ENCODE results near the gene F2R. TPM values are rescaled to one million over a fixed set of nuclear protein-coding genes. Genes with fewer than 3 reads are reported as not detected.

F2R gene
- total and polyA plus RNA-seq, 2 donors (not counting 3 experiments of a cell fraction or from before 2014, with no cell fraction given) = 342 to 599 TPM

- Histone ChIP-seq H3K4me3 (replicated peaks in 1 of 3; ENCODE audit: insufficient read depth in 1 of 3, low read depth in 1 of 3, low read length in 3 of 3) (no peak overlapping the region), H3K4me1 (ENCODE audit: control insufficient read depth, extremely low read depth, insufficient read depth, low read length) (peaks cover 74% of the 10 kb centered on the region), H3K27me3 (ENCODE audit: control insufficient read depth in 2 of 2, insufficient read depth in 2 of 2, low read length in 2 of 2) (no peaks in the 10 kb centered on the region), H3K9me1 (replicated peaks; ENCODE audit: control insufficient read depth, extremely low read depth, insufficient read depth, low read length) (no peaks in the 10 kb centered on the region), H3K4me2 (ENCODE audit: insufficient read depth, low read length) (no peak overlapping the region), H3K9ac (replicated peaks; ENCODE audit: extremely low read depth, insufficient read depth, low read length) (no peak overlapping the region), H3K9me3 (replicated peaks; ENCODE audit: control insufficient read depth, insufficient read depth, low read length) (no peaks in the 10 kb centered on the region), H4K20me1 (replicated peaks; ENCODE audit: control insufficient read depth, extremely low read depth, insufficient read depth, low read length) (no peaks in the 10 kb centered on the region), H3K79me2 (ENCODE audit: control insufficient read depth, insufficient read depth, low read length) (no peaks in the 10 kb centered on the region), H2AFZ (ENCODE audit: low read depth, low read length) (no peak overlapping the region), H3K36me3 (ENCODE audit: control insufficient read depth in 2 of 2, extremely low read depth in 1 of 2, insufficient read depth in 2 of 2, low read length in 2 of 2) (no peaks in the 10 kb centered on the region), H3K27ac (ENCODE audit: insufficient read depth, low read depth, low read length) (no peak overlapping the region)
- intact Hi-C loops (cut with micrococcal nuclease) = no loop called here
- dilution Hi-C loops (cut with MboI; ENCODE audit: extremely low pct_ligation_motif_present, low sequenced_read_pairs) = loop anchor here (25.0 kb wide), 1 partner anchor 118 kb away; the partner anchor contains the start of gene F2RL1
- FAIRE-seq (no peak), DNase-seq (ENCODE audit: low read depth, low spot score) (no peak)
- no peak for TF ChIP-seq MYC (IDR thresholded peaks at IDR 0.05; ENCODE audit: low read depth, low read length)
- no peak for TF ChIP-seq POLR2AphosphoS5 (IDR thresholded peaks at IDR 0.05; ENCODE audit: insufficient read depth, low read depth, low read length)
- no peak for TF ChIP-seq MAX (IDR thresholded peaks at IDR 0.05; ENCODE audit: insufficient read depth, insufficient read length)
- TF ChIP-seq JUN (IDR thresholded peaks at IDR 0.05; ENCODE audit: borderline replicate concordance, insufficient read depth, insufficient read length, low read depth) = no peak
- no peak for TF ChIP-seq EZH2 (IDR thresholded peaks at IDR 0.05; ENCODE audit: borderline replicate concordance, low read depth, low read length, severe bottlenecking)
- no peak for TF ChIP-seq GATA2 (IDR thresholded peaks at IDR 0.05; ENCODE audit: insufficient read depth, insufficient read length, low read depth, low read length)
- no peak for TF ChIP-seq FOS (IDR thresholded peaks at IDR 0.05; ENCODE audit: borderline replicate concordance, insufficient read depth, low read length)
- no peak for TF ChIP-seq CTCF (IDR thresholded peaks at IDR 0.05; ENCODE audit: extremely low read depth in 1 of 2, insufficient read depth in 1 of 2, low read depth in 1 of 2, low read length in 2 of 2)
- TF ChIP-seq POLR2A (IDR thresholded peaks at IDR 0.05; ENCODE audit: low read depth, low read length) = no peak
- ChIA-PET POLR2A (no interaction called here), CTCF (interaction anchor here (1.1 kb wide), 1 partner anchor 10 kb away, joined by 3 read pairs; no protein-coding TSS in a partner anchor)
- BruUV-seq (replicated peaks) = no TSS peak
Observed at GRCh38 chr5:76694317-76694716, 21.6 kb upstream of the F2R start.

Data from endothelial cell of umbilical vein (primary cell).